AG04450 (cell line): Measurements from ENCODE around the gene LYPD4. TPM values are rescaled to one million over a fixed set of nuclear protein-coding genes. Genes with fewer than 3 reads are reported as not detected.

Experiments
- CTCF ChIA-PET: fragments of 300-600, 350-600 bp; formaldehyde crosslinking; extraction: SDS; loops from one replicate; lab custom pipeline; 2022; ENCODE audit warnings: antibody characterized with exemption, inconsistent platforms; lab: Charles Lee
- POLR2A ChIA-PET: fragments of 350-600 bp; formaldehyde crosslinking; extraction: SDS; loops from one replicate; lab custom pipeline; 2021; ENCODE audit warnings: antibody characterized with exemption, inconsistent platforms; lab: Yijun Ruan, JAX
- DNase-seq: peaks from one replicate; pipeline ENCODE4 v3.0.0-alpha.2; 2011; ENCODE audit warnings: low read depth, low spot score
- H3K27ac ChIP-seq: one replicate; pipeline ENCODE4 v1.5.1; 2012; ENCODE audit warnings: low read depth, low read length, control low read depth
- H3K27me3 ChIP-seq: one replicate; pipeline ENCODE4 v1.6.0; 2012; ENCODE audit warnings: low read length; ENCODE audit not compliant: control insufficient read depth, insufficient read depth
- H3K4me3 ChIP-seq: 2 replicates; pipeline ENCODE4 v1.5.1; 2011; ENCODE audit warnings: mild to moderate bottlenecking, low read depth, low read length, control low read depth
- H3K9me3 ChIP-seq: 2 replicates; pipeline ENCODE4 v1.5.1; 2012; ENCODE audit warnings: low read length; ENCODE audit not compliant: control insufficient read depth, insufficient read depth
- polyA plus RNA-seq: library from polyadenylated mRNA; depleted of rRNA; stranded (reverse); fragments of >200 nt; gene quantifications from 2 replicates; pipeline ENCODE4 v1.2.3, GENCODE V29; 2011
- TF ChIP-seq, protein P1 (sequence below): IDR thresholded peaks from 2 replicates; pipeline ENCODE4 v1.5.1; 2011; ENCODE audit warnings: low read depth, low read length, control low read depth, inconsistent platforms

Gene LYPD4
- polyA plus RNA-seq, 1 experiment: not detected

DNA sequence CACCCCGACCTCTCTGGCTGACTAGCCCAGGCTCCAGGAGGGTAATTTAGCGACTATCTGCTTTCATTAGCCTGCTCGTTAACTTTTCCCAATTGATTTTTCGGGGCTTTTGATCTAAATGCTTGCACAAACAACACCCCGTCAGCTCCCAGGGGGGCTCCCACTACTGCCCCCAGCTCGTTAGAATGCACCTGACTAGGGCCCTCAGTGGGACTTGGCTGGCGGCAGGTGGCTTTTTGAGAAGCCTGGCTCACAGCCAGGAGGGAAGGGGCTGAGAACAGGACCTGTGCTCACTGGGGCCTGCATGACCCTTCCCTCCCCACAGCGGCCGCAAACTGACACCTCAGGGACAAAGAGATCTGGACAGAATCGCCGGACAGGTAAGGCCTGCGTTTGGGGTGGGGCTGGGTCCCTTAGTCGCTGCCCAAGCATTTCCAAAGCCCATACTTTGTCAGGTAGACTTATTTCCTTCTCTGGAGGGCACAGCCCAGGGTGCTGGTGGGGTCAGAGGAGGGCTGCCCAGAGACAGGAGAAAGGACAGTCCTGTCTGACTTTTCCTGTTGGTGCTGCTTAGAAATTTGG, 25.0 kb upstream of the LYPD4 start:
- CTCF ChIA-PET: no interaction called here
- H3K4me3 ChIP-seq: no peak overlapping the region
- H3K27ac ChIP-seq: peak overlapping the region; percentile 11
- POLR2A ChIA-PET: interaction anchor here (1.2 to 1.8 kb wide), 3 partner anchors 9 to 14 kb away, joined by 3 to 6 read pairs (median 6); partner anchors contain the start of gene RPS19
- H3K9me3 ChIP-seq: no peaks in the 10 kb centered on the region
- TF ChIP-seq, protein P1, sequence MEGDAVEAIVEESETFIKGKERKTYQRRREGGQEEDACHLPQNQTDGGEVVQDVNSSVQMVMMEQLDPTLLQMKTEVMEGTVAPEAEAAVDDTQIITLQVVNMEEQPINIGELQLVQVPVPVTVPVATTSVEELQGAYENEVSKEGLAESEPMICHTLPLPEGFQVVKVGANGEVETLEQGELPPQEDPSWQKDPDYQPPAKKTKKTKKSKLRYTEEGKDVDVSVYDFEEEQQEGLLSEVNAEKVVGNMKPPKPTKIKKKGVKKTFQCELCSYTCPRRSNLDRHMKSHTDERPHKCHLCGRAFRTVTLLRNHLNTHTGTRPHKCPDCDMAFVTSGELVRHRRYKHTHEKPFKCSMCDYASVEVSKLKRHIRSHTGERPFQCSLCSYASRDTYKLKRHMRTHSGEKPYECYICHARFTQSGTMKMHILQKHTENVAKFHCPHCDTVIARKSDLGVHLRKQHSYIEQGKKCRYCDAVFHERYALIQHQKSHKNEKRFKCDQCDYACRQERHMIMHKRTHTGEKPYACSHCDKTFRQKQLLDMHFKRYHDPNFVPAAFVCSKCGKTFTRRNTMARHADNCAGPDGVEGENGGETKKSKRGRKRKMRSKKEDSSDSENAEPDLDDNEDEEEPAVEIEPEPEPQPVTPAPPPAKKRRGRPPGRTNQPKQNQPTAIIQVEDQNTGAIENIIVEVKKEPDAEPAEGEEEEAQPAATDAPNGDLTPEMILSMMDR: no peak
- no peaks in the 10 kb centered on the region for H3K27me3 ChIP-seq
- no peak for DNase-seq

DNA sequence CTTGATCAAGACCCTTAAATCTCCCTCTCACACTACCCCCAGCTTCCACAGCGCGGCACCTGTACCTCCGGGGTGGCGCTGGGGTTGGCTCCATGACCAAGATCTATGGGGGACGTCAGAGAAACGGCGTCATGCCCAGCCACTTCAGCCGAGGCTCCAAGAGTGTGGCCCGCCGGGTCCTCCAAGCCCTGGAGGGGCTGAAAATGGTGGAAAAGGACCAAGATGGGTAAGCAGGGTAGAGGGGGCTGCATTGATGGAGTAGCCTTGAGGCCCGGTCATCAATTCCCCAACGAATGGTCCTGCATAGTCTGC, 24.5 kb upstream of the LYPD4 start:
- H3K27me3 ChIP-seq: no peaks in the 10 kb centered on the region
- TF ChIP-seq, protein P1: no peak
- DNase-seq: no peak
- ChIA-PET POLR2A (interaction anchor here (1.7 kb wide), 1 partner anchor 9 kb away, joined by 6 read pairs; the partner anchor contains the start of gene RPS19), CTCF (no interaction called here)
- peak overlapping the region; percentile 21 for H3K27ac ChIP-seq
- H3K4me3 ChIP-seq: no peak overlapping the region
- no peaks in the 10 kb centered on the region for H3K9me3 ChIP-seq

DNA sequence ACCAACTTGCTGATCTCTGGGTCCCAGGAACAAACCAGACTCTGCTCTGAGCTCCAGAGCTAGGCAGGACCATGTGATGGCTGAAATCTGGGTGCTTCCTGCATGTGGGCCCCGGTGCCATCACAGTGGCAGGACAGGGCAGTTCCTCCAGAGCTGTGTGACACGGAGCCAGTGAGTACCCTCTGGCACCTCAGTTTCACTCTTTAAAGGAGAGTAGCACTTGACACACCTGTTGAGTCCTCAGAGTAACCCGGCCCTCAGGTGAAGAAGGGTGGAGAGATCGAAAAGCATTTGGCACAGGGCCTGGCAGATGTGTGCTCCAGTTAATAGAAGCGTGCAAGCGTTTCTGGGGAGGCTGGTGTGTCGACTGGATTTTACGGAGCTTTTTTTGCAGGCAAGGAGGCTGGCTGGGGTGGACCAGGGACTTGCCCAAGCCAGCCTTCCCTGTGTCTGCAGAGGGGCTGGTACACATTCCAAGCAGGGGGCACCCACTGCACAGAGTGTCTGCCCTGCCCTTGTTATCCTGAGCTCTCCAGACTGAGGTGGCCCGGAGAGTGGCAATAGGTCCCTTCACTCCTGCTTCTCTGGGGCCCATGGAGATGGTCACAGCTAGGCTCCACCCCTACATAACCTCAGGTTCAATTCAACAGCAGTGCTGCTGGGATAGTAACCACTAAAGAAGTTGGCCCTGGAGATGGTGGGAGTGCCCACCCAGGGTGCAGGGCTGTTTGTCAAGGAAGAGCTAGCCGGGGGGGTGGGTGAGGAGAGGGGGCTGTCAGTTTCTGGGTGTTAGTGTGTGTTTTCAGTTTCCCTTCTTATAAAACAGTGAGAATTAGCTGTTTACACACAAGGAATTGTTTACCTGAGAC, 23.9 kb upstream of the LYPD4 start:
- TF ChIP-seq, protein P1: no peak
- ChIA-PET POLR2A (interaction anchor here (1.7 kb wide), 1 partner anchor 8 kb away, joined by 6 read pairs; the partner anchor contains the start of gene RPS19), CTCF (no interaction called here)
- Histone ChIP-seq H3K27me3 (no peaks in the 10 kb centered on the region), H3K9me3 (no peaks in the 10 kb centered on the region), H3K4me3 (no peak overlapping the region), H3K27ac (no peak overlapping the region)
- DNase-seq: no peak

DNA sequence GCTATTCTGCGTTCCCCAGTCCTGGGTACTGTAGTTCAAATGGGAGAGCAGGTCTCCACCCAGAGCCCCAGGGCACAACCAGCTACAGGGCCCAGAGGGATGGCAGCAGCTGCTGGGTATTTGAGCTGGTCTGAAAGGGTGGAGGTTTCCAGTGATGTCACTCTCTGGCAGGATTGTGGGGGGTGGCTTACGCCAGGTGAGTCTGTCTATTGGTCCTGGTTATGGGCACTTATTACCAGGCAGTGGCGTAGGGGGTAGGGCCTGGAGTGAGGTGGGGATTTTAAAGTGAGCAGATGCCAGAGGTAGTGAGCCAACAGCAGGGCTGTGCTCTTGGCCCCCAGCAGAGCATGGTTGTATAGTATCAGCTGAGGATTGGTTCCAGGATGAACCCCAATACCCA, 21.8 kb upstream of the LYPD4 start:
- no peaks in the 10 kb centered on the region for H3K27me3 ChIP-seq
- ChIA-PET POLR2A (interaction anchor here (1.0 kb wide), 1 partner anchor 18 kb away, joined by 5 read pairs; no protein-coding TSS in a partner anchor), CTCF (no interaction called here)
- no peaks in the 10 kb centered on the region for H3K9me3 ChIP-seq
- TF ChIP-seq, protein P1: no peak
- no peak overlapping the region for H3K4me3 ChIP-seq
- H3K27ac ChIP-seq: peak overlapping the region; percentile 47
- DNase-seq: no peak

DNA sequence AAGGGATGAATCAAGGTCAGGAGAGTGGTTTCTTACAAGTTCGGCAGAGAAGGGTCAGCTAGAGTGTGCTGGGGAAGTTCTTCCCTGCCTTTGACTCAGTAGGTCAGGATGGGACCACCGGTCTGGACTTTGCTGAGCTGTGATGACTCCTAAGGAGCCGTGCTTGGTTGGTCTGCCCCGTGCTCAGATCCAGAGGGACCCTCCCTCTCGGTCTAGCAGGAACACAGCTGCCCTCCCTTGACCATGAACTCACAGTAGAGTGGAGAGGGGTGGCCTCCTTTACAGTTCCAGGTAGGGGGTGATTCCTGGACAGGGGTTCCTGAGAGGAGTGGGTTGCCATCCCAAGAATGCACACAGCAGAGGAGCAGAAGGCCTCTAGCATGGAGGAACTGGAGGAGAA, 19.9 kb upstream of the LYPD4 start:
- no peaks in the 10 kb centered on the region for H3K27me3 ChIP-seq
- H3K9me3 ChIP-seq: no peaks in the 10 kb centered on the region
- TF ChIP-seq, protein P1: no peak
- CTCF ChIA-PET: no interaction called here
- POLR2A ChIA-PET: interaction anchor here (0.7 kb wide), 1 partner anchor 22 kb away, joined by 5 read pairs; no protein-coding TSS in a partner anchor
- H3K27ac ChIP-seq: peak overlapping the region; percentile 21
- DNase-seq: no peak
- H3K4me3 ChIP-seq: no peak overlapping the region
